ENCODE data around the gene FBXO10.
"Not testable (repeated sequence)": the region's sequence is repeated elsewhere in the genome, so short reads cannot be mapped to it uniquely, and the experiment has no call there.

FBXO10 gene

DNA sequence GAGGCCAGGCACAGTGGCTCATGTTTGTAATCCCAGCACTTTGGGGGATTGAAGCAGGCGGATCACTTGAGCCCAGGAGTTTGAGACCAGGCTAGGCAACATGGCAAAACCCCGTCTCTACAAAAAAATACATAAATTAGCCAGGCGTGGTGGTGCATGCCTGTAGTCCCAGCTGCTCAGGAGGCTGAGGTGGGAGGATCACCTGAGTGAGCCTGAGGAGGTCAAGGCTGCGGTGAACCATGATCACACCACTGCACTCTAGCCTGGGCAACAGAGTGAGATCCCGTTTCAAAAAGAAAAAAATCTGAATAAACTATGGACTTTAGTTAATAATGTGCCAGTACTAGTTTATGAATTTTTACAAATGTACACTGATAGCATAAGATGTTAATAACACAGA lies 66.1 kb downstream of the FBXO10 start:
- not testable (repeated sequence) for DNase-seq

DNA sequence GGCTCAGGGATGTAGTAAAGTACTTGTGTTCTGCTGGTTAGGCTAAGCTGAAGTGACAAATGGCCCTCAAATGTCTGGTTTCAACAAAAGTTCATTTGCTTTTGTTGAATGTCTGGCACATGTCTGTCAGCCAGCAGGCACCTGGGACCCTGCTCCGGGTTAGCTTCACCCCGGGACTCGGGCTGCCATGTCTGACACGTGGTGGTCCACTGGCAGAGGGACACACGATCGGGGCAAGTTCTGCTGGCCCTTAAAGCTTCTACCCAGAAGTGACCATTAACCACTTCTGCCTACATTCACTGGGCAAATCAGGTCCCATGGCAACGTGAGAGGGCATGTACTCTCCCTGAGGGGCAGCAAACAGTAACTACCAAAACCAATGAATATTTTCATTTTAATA lies 66.6 kb downstream of the FBXO10 start:
- no peak for DNase-seq

- no peak for DNase-seq
These were observed 67.4 kb downstream of the FBXO10 start for GRCh38 chr9:37508834-37509206.

GRCh38 chr9:37508135-37508833 lies 67.9 kb downstream of the FBXO10 start:
- no peak for DNase-seq

- no peak for DNase-seq
These were observed 68.5 kb downstream of the FBXO10 start for GRCh38 chr9:37507566-37508134.

GRCh38 chr9:37504605-37505004 lies 71.6 kb downstream of the FBXO10 start:
- no peak for DNase-seq

GRCh38 chr9:37503736-37504135 lies 72.4 kb downstream of the FBXO10 start:
- no peak for DNase-seq

DNA sequence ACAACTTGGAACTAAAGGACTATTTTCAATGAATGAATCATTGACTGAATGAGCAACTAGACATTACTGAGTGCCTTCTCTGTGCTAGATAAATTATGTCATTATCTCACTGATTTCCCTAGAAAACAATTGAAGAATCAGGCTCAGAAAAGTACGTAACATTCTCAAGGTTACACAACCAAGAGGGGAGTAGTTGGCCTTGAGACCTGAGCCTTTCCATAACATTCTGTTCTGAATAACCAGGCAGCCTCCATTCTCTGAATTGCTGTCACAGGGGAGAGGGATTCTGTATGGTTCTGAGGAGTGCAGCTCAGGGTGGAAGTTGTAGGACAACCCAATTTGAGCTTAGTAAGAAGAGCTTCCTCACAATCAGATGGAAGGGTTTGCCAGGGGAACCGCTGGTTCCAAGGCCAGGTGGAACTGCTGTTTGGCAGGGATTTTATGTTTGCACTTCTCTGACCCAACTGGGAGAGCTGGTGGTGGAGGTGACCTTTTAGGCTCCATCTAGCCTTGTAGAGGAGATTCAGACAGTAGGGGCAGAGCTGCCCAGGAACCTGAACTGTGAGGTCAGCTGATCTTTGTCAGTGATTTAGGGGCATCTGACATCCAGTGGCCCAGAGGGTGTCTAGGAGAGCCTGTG lies 74.1 kb downstream of the FBXO10 start:
- DNase-seq: no peak

- DNase-seq: no peak
These were observed 76.9 kb downstream of the FBXO10 start for GRCh38 chr9:37499297-37499696.

GRCh38 chr9:37498457-37498856 lies 77.7 kb downstream of the FBXO10 start:
- no peak for DNase-seq

- no peak for DNase-seq
These were observed 78.9 kb downstream of the FBXO10 start for GRCh38 chr9:37497320-37497719.

DNA sequence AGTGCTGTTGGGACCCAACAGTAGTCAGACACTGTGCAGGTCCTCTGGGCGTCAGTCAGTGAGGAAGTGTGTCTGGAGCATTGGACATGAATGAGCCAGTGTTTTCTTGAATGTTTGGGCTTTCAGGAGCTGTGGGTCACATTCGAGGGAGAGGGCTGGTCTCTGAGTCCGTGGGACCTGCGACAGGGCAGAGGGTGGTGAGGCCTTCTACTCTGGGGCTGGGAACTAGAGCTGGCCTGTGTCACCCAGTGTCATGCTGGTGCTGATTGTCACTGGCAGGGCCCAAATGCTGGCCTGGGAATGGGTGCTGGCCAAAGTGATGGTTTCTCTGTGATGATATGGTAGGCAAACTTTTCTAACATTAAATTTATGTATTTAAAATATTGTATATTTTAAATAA lies 80.2 kb downstream of the FBXO10 start:
- no peak for DNase-seq

DNA sequence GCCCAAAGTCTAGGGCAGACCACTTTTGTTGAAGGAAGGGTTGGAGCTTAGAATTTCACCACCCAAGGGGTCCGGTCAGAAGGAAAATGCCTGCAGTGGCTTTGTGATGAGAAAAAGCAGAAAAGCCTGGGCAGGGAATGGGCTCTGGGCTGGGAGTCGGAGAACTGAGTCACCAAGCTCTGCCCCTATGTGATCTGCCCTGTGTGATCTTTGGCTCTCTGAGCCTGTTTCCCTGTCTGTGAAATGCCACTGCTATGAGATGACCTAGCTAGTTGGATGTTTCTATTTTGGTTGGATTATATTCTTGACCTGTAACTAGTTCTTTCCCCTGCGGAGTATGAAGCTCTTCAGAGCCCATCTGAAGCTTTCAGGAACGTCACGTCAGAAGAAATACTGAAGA lies 80.6 kb downstream of the FBXO10 start:
- DNase-seq: no peak

GRCh38 chr9:37491939-37492338 lies 84.2 kb downstream of the FBXO10 start:
- DNase-seq: no peak

DNA sequence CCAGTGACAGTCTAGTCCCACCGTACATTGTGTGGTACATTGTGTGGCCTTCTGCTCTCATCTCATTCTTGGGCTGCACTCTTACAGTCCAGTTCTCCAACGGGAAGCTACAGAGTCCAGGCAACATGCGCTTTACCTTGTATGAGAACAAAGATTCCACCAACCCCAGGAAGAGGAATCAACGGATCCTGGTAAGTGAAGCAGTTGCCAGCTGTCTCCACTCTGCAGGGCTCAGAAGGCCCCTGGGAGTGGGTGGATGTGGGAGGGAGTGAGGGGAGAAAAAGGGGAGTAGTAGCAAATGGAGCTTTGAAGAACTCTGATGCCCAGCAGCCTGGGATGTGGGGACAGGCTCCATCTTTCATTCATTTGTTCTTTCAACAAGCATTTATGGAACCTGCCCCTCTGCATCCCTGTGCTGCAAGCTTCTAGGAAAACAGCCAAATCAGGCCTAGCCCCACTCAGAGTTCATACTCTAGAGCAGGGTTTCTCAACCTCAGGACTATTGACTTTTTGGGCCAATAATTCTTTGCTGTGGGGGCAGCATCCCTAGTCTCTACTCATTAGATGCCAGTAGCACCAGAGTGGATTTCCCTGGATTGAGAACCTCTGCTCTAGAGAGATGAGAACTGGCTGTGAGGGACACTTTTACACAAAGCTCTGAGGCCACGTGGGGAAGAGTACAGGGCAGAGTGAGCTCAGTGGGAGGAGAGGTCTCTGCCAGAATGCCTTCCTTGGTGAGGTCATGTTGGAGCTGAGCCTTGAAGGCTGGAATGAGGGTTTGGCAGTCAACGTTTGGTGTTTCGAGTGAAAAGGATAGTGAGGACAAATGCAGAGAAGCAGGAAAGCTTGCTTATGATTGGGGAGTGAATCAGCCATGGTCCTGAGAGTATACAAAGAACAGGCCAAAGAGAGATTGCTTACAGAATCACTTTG lies 89.3 kb downstream of the FBXO10 start:
- peak; percentile 16 for DNase-seq

GRCh38 chr9:37486256-37486615 lies 89.9 kb downstream of the FBXO10 start:
- DNase-seq: no peak

DNA sequence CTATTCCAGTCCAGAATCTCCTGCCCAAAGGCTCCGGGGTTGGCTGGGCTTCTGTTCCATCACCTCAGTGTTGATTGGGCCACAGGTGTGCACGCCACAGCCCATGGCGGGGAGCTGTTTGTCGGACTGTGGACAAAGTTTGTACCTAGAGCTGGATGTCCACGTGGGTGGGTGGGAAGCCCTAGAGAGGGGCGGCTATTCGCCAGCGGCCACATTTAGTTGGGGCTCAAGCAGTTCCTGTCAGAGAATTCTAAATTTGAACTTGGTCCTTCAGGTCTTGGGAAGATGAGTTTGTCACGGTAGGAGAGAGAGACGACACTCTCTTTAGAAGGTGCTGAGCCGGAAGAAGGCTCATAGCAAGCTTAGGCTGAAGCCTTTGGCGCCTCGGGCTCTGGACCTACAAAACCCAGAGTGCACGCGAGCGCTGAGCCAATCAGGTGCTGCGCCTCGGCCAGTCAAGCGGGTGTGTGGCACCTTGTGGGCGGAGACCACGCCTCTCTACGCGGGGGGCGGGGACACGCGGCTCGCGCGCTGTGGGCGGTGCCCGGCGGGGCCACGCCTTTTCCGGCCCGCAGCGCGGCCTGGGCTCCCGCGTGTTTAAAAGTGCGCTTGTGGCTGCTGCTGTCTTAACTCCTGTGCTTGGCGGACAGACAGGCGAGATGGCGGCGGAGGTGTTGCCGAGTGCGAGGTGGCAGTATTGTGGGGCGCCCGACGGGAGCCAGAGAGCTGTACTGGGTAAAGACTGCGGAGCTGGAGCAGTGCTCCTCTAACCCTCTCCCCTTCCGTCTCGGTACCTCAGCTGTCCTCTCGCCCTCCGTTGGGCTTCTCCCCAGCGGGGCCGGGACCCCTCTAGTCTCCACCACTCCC lies 90.6 kb downstream of the FBXO10 start, which contains the start of gene POLR1E:
Gene POLR1E, plus strand, starts transcription at position 560 of the 867 bp plus-strand sequence. Its CDS starts 100 bp downstream, at position 660.
- peak; percentile 80 for DNase-seq

DNA sequence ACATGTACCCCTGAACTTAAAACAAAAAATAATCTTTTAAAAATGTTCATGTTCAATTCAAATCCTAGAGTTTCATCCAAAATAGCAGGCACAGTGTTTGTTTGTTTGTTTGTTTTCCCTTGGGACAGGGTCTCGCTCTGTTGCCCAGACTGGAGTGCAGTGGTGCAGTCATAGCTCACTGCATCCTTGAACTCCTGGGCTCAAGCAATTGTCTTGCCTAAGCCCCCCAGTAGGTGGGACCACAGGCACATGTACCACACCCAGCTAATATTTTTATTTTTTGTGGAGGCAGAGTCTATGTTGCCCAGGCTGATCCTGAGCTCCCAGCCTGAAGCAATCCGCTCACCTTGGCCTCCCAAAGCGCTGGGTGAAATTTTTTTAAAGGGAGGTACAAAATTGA lies 95.4 kb downstream of the FBXO10 start:
- DNase-seq: no peak

DNA sequence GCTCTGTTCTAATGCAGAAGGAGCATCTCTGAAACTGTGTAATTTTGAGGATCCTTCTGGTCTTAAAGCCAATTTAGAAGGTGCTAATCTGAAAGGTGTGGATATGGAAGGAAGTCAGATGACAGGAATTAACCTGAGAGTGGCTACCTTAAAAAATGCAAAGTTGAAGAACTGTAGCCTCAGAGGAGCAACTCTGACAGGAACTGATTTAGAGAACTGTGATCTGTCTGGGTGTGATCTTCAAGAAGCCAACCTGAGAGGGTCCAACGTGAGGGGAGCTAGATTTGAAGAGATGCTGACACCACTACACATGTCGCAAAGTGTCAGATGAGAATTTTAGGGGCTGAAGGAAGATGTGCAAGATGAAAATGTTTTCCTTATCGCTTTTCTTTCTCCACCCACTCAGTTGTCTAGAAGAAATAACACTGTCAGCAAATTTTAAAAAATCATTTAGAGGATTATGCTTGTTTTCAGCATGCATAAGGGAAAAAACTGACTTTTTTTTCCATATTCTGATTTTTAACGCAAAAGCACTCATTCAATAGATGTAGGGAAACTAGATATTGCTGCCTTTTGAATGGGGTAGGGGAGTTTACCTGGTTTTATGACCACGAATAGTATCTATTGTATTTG lies 98.1 kb downstream of the FBXO10 start:
- not testable (repeated sequence) for DNase-seq

- not testable (repeated sequence) for DNase-seq
These were observed 98.7 kb downstream of the FBXO10 start for GRCh38 chr9:37477443-37477842.

DNA sequence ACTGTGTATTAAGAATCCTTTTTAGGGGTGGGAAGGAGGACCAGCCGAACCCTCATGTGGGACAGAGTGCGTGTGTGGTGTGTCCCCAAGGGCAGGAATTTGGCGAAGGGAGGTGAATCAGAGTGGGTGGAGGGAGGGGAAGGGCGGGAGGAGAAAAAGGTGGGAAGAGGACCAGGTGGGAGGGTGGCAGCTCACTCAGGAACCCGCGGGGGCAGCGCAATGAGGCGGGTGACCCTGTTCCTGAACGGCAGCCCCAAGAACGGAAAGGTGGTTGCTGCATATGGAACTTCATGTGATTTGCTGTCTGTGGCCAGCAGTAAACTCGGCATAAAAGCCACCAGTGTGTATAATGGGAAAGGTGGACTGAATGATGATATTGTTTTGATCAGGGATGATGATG lies 99.2 kb downstream of the FBXO10 start:
- DNase-seq: no peak

DNA sequence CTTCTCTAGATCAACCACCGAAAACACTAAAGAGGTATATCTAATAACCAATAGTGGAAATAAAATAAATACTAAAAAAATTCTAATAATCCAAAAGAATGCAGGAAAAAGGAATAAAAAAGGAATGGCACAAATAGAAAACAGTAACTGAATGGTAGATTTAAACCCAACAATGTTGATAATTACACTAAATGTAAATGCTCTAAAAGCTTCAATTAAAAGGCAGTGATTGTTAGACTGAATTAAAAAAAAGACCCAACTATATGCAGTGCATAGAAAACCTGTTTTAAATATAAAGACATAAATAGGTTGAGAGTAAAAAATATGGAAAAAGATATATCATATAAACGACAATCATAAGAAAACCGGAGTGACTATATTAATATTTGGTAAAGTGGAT lies 101.7 kb downstream of the FBXO10 start:
- DNase-seq: no peak
